HTERT RPE-1 (cell line): ENCODE measurements around the gene KCNMB1.
"Not testable (repeated sequence)": the region's sequence is repeated elsewhere in the genome, so short reads cannot be mapped to it uniquely, and the experiment has no call there.

Experiments used
- in situ Hi-C: fragments of 300-500 bp; cut with MboI; formaldehyde crosslinking; loops from 4 replicates; pipeline ENCODE4 v1.14.3; 2020; ENCODE audit warnings: low sequenced_read_pairs

The KCNMB1 gene

DNA sequence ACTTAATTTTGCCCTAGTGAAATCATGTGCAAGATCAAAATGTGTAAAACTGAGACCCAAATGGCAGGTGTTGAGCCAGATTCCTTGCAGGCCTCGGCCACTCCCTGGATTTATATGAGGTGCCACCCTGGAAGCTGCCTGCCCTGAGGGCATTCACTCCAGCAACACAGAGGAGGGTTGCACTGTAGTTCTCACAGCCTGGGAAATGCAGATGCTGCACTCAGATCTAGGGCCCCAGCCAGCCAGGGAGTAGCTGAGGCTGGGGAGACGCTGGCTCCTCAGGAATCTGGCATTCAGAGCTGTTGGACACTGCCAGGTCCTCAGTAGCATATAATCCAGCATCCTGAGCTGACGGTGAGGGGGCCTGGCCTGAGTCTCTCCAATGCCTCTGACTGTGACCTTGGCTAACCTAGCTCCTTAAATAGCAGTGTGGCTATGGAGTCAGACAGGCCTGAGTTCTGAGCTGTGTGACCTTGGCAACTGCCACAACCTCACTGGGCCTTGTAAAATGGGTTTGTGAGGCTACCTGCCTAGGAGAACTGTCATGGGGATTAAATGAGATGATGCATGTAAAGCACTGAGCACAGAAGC is 8.7 kb downstream of the KCNMB1 start:
- in situ Hi-C loops = no loop called here

DNA sequence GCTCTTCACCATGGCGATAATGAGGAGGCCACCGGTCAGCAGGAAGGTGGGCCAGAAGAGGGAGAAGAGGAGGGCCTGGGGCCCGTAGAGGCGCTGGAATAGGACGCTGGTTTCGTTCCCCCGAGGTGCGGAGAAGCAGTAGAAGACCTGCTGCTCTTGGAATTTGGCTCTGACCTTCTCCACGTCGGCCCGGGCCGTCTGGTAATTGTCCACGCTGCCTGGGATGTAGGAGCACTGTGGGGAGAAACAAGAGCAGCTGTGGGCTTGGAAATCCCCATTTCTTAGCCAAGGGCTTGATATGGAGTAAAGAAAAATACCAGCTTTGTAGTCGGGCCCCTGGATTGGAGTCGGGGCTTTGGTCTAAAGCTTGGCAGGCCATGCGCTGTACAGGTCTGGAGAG is 10.4 kb downstream of the KCNMB1 start:
- in situ Hi-C loops = no loop called here

DNA sequence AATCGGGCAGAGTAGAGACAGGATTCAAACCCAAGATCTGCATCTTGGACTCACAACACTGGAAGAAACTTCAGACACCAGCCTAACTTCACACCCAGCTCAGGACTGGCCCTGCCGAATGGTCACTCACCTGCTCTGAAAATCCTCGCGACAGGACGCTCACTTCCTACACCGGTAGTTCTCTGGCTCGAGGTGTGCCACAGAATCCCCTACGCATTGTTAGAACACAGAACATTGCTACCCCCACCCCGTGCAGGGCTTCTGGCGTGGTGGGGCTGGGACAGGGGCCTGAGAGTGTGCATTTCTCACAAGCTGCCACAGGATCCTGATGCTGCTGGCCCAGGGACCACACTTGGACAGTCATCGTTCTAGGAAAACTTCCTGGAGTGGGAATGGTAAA is 12.1 kb downstream of the KCNMB1 start:
- in situ Hi-C loops = no loop called here

DNA sequence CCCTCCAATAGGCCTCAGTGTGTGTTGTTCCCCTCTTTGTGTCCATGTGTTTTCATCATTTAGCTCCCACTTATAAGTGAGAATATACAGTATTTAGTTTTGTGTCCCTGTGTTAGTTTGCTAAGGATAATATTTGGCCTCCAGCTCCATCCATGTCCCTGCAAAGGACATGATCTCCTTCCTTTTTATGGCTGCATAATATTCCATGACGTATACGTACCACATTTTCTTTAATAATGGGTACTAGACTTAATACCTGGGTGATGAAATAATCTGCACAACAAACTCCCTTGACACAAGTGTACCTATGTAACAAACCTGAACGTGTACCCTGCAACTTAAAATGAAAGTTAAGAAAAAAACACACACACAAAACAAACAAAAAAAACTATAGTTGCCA is 12.6 kb downstream of the KCNMB1 start:
- in situ Hi-C loops = not testable (repeated sequence)

DNA sequence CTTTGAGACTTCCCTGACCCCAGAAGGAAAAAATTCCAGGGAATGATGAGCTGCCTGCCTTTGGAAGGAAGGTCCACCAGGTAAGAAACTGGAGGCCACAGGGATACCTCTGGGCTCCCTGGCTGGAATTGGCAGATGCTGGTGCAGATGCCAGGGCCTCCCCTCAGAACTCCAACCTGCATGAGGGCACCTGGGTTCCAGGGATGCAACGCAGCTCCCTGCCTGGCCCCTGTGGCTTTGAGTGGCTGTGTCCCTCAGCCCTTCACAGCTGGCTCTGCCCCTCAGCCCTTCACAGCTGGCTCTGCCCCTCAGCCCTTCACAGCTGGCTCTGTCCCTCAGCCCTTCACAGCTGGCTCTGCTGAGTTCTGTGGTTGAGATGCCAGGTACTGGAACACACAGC is 13.9 kb downstream of the KCNMB1 start:
- in situ Hi-C loops = no loop called here

DNA sequence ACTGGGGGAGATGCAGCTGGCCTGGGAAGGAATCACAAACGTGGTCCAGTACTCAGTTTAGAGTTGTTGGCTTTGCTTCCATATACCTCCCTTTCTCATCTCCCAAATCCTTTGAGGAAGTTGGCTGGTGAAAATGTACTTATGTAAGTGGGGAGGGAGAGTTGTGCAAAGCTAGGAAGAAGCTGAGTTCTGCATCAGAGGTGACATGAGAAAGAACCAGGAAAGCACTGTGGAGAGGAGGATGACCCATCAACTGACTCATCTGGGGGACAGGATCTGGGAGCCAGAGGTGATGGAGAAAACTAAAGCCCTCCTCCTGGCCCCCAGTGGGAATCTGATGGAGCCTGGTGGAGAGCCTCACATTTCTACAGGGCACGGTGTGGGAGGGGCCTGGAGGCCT is 16.2 kb downstream of the KCNMB1 start:
- in situ Hi-C loops = no loop called here

DNA sequence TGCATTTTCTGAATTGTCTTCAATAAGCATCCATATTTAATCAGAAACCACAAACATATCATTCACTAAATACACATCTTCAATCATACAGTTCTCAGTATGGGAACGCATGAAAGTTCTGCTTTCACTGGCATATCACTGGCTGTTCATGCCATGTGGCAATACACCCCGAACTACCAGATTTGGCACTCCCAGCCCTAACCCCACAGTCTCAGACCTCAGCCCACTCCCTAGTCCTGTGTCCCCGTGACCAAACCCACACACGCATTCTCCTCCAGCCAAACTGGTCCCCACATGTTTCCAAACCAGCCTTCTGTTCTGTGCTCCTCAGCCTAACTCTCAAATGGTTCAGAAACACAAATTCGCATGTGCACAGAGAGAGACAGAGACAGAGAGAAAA is 20.6 kb downstream of the KCNMB1 start:
- in situ Hi-C loops = no loop called here

DNA sequence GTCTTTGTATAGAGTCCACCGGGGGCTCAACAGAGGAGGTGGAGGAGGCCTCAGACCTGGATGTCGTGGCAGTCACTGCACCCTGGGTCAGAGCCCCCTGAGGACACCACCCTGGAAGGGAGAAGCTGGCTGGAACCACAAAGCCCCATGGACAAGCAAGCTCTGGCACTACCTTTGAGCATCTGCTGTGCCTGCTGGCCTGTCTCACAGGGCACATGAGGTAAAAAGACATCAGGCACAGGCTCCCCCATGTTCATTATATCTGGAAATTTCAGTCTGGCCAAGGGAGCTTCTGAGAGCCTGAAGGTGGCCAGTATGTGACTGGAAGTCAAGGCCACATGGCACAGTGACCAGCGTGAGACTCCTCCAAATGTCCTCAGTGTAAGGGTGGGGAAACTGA is 22.9 kb downstream of the KCNMB1 start:
- in situ Hi-C loops = no loop called here

DNA sequence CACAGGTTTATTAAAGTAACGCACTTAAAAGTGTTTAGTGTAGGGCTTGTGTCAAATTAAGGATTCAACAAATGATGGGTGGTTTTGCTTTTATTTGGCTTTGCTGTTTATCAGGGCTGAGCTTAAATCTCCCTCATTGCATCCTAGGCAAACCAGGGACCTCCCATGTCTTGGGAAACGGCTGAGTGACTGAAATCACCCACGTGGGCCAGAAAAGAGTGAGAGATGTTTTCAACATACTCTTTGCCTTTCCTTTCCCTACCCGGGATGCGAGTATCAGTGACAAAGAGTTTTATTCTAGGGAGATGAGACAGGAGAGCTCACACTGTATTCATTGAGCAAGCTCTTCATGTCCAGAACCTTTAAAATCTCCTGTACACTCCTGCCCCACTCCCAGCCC is 23.3 kb downstream of the KCNMB1 start:
- in situ Hi-C loops = no loop called here

DNA sequence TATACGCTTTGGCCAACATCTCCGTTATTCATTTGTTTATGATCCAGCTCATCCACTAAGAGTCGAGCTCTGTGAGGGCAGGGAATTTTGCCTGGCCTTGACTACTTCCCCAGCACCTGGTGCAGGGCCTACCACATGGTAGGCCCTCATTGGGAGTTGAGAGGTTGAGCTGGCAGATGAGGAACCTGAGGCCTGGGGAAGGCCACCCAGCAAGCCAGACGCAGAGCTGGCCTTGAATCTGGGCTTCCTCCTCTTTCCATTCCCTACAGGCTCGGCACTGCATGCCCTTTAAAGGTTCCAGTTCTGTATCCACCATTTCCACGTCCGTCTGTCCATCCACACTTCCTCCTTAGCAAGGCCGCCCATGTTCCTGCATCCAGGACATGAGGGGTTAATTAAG is 24.2 kb downstream of the KCNMB1 start:
- in situ Hi-C loops = no loop called here

DNA sequence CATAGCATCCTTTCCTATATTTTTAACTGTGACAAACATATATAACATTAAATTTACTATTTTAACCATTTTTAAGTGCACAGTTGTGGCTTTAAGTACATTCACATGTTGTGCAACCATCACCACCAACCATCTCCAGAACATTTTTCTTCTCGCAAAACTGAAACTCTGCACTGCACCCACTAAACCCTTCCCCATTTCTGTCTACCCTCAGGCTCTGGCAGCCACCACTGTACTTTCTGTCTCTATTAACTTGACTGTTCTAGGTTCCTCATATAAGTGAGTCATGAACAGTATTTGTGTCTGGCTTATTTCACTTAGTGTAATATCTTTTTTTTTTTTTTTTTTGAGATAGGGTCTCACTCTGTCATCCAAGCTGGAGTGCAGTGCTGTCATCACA is 25.5 kb downstream of the KCNMB1 start:
- in situ Hi-C loops = no loop called here

DNA sequence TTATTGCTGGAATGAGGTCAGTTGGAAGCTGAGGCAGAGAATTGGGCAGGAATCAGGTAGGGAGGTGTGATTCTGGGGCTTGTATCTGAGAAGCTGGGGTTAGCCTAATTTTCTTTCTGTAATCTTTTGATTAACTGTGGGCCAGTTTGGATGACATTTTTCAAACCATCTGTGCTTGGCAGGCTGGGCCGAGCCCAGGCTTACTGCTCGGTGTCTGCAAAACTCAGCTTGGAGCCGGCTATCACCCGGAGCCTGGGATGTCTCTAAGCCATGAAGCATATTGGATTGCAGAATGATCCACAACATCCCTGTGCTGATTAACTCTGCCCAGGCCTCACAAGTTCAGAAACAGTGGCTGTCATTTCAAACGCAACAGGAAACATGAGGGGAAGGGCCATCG is 26.5 kb downstream of the KCNMB1 start:
- in situ Hi-C loops = no loop called here

DNA sequence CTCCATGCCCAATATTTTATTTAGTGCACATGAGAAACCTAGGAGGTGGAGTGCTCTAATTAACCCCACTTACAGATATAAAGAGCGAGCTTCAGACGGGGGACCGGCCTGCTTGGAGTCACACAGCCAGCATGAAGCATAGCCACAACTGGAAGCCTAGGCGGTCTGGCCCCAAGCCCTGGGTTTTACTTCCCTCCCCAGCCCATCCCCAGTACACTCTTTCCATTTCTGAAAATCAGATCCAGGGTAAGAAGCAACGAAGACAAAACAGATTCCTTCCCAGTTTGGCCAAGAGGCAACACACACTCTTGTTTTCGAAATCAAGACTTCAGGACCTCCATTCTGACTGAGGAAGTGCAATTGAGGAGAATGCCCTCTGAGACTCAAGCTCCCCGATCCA is 27.1 kb downstream of the KCNMB1 start:
- in situ Hi-C loops = no loop called here

DNA sequence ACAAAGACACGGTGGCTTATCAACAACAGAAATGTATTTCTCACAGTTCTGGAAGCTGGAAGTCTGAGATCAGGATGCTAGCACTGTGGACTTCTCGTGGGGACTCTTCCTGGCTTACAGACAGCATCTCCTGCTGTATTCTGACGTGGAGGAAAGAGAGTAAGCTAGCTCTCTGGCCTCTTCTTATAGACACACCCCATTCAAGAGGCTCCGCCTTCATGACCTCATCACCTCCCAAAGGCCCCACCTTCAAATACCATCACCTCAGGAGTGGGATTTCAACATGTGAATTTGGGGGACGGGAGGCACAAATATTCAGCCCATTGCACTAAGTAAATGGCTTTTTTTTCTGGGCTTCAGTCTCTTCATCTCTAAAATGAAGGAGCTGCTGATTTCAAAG is 27.6 kb downstream of the KCNMB1 start:
- in situ Hi-C loops = no loop called here

DNA sequence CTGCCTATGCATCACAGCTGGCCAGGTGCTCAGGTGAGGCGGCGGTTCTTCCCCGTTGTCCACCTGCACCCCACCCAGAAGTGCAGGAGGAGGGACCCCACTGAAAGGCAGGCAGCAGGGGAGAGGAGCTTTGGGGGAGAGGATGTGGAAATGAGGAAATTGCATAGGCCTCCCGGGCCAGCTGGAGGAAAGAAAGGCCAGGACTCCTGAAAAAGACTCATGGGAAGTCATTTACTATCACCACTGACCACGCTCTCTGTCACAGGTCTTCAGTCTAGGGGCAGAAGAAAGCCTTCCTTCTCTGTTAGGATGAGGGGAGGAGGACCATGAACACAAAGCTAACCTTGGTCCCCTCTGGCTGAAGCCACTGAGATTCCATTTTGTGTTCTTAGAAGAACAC is 28.1 kb downstream of the KCNMB1 start:
- in situ Hi-C loops = no loop called here

DNA sequence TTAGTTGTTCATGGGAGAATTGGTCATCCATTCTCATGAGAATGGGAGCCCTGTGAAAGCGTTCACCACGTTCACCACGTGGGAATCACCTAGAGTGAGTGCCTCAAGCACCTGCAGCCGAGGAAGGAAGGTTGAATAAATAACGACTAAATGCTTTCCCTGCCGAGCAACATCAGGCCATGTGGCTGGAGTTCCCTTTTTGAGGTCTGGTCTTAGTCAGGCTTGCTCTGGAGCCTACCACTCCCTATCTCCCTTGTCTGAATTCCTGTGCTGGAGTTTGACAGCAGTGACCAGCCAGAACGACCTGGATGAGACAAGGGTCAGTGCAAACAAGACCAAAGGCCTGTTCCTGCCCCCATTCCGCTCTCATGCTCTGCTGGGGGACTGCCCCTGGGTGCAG is 28.5 kb downstream of the KCNMB1 start:
- in situ Hi-C loops = no loop called here

DNA sequence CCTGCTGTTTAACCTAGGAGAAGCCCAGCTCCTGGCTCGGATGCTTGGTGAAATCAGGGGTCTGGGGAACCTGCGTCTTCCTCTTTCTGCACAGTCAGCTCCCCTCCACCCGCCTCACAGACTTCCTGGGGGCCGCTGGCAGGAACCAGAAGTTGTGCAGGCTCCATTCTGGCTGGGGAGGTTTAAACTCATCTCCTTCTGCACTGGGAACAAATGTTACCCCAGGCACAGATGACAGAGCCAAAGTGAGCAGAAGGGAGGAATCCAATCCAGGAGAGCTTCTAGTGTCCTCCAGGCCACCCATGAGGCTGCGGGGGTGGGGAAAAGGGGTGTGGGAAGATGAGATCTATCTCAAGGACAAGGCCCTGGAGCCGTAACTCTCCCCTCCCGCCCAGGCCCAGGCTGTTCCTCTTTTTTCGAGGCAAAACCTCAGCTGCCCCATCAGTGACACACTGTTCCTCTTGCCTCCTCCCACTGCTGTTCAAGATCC is 31.2 kb downstream of the KCNMB1 start:
- in situ Hi-C loops = no loop called here

DNA sequence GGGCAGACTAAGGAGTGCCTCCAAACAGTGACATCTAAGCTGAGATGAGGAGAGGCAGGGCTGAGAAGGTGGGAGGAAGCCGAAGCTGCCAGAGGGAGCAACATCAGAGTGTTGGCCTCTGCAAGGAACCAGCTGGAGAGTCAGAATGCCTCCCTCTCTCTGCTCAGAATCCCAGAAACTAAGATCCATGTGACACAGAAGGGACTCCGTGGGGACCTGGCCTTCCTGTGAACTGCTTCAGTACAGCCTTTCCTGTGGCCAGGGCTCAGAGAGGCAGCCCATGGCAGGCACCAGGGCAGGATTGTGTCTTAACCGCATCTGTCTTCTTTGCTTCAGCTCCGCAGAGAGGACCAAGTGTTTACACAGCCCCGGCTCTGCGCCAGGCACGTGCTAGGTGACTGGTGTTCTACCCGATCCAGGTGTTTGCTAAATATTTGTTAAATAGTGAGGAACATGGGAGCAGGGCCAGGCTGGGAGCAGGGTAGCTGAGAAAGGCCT is 33.5 kb downstream of the KCNMB1 start:
- in situ Hi-C loops = no loop called here

DNA sequence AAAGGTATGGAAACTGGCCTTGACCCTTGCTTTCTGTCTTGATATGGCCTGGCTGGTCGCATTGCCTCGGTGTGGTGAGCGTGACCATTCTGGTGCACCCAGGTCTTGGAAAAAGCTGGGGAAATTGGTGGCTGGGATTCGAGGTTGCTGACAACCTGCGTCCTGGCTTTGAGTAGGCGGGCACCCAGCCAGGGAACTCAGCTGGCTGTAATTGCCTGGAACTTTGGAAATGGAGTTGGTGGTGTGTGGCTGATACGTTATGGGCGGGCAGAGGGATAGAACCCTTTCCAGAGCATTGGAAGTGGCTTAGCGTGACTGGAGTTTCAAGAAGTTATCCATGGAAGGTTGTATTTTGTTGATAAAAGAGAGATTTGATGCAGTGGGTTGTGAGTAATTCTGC is 35.2 kb downstream of the KCNMB1 start:
- in situ Hi-C loops = no loop called here

DNA sequence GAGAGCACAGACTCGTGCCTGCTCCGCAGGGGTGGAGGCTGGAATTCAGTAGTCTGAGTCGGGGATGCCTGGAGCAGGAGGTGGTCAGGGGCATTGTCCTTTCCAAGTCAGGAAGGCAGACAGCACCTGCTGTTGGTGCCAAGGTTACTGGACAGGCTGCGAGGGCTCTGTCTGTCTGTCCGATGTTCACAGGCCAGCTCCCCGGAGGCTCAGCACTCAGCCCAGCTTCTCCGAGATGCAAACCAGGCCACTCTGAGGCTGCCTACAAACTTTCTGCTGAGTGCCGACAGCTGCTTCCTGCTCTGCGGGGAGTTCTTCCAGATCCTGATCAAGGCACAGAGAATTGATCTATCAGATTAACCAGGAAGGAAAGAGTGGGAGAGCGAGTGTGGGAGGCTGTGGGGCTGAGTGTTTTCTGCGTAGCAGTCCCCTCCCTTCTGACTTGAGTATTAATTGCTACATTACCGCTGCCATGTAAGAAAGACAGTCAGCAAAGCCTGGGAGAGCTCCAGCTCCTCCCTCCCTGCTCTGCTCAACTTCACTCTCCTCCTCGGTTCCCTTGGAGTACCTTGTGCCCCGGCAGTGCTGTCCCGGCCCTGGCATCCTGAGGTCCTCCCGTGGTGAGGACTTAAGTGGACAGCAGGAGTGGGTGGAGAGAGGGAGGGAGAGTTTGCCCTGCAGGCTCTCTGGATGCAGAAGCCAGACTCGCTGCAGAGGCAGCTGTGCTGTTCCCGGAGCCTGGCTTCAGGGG is 36.0 kb downstream of the KCNMB1 start:
- in situ Hi-C loops = no loop called here

DNA sequence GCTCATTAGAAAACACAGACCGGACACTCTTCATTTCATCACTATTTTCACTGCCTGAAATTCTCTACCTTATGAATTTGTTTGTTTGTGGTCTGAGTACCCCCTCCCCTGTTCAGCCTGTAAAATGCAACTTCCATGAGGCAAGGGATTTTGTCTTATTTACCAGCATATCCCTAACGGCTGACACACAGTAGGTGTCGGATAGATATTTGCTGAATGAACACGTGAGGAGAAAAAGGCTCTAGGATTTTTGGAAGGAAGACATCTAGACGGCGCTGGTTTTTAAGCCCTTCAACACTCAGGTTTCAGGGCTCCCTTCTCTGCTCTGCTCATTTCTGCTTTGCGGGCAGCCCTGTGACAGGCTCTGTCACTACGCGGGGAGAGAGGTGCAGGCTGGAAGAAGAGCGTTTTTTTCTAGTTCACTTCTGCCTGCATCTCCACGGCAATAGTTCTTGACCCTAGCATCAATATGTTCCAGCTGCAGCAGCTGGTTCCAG is 41.0 kb downstream of the KCNMB1 start:
- in situ Hi-C loops = no loop called here

DNA sequence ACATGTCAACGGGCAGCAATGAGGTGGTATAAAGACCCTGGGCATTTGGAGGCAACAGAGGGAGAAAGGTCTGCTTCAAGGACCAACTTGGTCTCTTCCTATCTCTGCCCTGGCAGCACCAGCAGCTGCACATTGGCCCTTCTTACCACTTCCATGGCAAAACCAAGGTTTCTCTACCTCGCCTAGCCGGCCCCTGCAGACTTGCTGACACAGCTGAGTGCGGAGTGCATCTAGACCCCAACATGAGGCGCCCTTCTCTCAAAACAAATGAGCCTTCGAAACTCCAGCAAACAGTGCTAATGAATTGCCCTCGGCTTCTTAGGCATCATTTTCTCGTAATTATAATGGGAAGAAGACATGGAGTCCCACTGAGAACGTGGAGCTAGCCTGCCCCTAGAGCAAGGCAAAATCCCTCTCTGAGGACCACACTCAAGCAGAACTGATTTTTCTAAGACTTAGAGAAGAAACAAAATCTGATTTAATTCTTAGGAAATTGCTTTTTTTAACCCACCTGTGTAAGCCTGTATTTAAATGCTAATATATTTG is 42.1 kb downstream of the KCNMB1 start:
- in situ Hi-C loops = no loop called here
